ENCODE results near the gene CTDSP1. TPM values are rescaled to one million over a fixed set of nuclear protein-coding genes. Genes with fewer than 3 reads are reported as not detected.

CTDSP1 gene
- polyA plus RNA-seq, 1 donor from 2014 or later: 0.97 TPM

DNA sequence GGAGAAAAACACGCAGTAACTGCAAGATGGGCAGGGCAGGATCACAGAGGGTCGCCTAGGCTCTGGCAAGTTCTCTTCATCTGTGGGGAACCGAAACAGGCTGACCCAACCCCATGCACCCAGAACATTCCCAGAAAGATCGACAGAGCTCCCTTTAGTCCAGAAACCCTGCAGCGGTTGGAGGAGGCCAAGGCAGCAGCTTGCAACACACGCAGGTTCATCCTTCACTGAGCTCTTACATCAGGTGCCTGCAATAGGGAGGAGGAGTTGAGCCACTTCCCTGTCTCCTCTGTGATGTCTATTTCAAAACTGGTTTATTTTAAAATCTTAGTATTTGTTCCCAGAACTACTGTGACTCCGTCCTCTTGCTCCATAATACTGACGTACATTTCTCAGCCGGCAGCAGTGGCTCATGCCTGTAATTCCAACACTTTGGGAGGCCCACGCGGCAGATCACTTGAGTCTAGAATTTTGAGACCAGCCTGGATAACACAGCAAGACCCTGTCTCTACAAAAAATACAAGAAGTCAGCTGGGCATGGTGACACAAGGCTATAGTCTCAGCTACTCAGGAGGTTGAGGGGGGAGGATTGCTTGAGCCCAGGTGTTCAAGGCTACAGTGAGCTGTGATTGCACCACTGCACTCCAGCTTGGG, 29.1 kb upstream of the CTDSP1 start:
- Histone ChIP-seq H3K9me2 (ENCODE audit: insufficient read depth, low read length) (no peaks in the 10 kb centered on the region), H3K9ac (ENCODE audit: low read length) (no peak overlapping the region), H4K20me1 (ENCODE audit: insufficient read depth) (no peaks in the 10 kb centered on the region), H3K4me3 (ENCODE audit: low read length) (no peak overlapping the region), H3F3A (ENCODE audit: insufficient read depth, low read length, poor library complexity, severe bottlenecking) (no peaks in the 10 kb centered on the region), H2AFZ (ENCODE audit: low read depth, low read length) (no peak overlapping the region), H3K79me2 (replicated peaks; ENCODE audit: insufficient read depth, low read length) (no peaks in the 10 kb centered on the region), H3K27me3 (ENCODE audit: insufficient read depth, low read depth, low read length) (peaks cover 9% of the 10 kb centered on the region), H3K4me2 (ENCODE audit: low read length) (no peak overlapping the region), H3K27ac (ENCODE audit: low read length) (no peak overlapping the region), H3K9me3 (ENCODE audit: low read length) (no peaks in the 10 kb centered on the region), H3K36me3 (ENCODE audit: insufficient read depth, low read length) (no peaks in the 10 kb centered on the region)
- TF ChIP-seq POLR2AphosphoS5 (IDR thresholded peaks at IDR 0.05) (no peak), MXI1 (conservative IDR thresholded peaks at IDR 0.05; ENCODE audit: poor library complexity, severe bottlenecking) (no peak), TAF1 (IDR thresholded peaks at IDR 0.05; ENCODE audit: low read depth) (no peak), CTCF (IDR thresholded peaks at IDR 0.05; ENCODE audit: poor library complexity, severe bottlenecking) (no peak), RAD21 (conservative IDR thresholded peaks at IDR 0.05) (no peak), EZH2 (IDR thresholded peaks at IDR 0.05; ENCODE audit: borderline replicate concordance, insufficient read depth, low read length, poor library complexity, severe bottlenecking) (no peak), EP300 (conservative IDR thresholded peaks at IDR 0.05; ENCODE audit: poor library complexity, severe bottlenecking) (no peak), SMC3 (conservative IDR thresholded peaks at IDR 0.05; ENCODE audit: poor library complexity) (no peak)
- TF ChIP-seq, protein P1, sequence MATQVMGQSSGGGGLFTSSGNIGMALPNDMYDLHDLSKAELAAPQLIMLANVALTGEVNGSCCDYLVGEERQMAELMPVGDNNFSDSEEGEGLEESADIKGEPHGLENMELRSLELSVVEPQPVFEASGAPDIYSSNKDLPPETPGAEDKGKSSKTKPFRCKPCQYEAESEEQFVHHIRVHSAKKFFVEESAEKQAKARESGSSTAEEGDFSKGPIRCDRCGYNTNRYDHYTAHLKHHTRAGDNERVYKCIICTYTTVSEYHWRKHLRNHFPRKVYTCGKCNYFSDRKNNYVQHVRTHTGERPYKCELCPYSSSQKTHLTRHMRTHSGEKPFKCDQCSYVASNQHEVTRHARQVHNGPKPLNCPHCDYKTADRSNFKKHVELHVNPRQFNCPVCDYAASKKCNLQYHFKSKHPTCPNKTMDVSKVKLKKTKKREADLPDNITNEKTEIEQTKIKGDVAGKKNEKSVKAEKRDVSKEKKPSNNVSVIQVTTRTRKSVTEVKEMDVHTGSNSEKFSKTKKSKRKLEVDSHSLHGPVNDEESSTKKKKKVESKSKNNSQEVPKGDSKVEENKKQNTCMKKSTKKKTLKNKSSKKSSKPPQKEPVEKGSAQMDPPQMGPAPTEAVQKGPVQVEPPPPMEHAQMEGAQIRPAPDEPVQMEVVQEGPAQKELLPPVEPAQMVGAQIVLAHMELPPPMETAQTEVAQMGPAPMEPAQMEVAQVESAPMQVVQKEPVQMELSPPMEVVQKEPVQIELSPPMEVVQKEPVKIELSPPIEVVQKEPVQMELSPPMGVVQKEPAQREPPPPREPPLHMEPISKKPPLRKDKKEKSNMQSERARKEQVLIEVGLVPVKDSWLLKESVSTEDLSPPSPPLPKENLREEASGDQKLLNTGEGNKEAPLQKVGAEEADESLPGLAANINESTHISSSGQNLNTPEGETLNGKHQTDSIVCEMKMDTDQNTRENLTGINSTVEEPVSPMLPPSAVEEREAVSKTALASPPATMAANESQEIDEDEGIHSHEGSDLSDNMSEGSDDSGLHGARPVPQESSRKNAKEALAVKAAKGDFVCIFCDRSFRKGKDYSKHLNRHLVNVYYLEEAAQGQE (IDR thresholded peaks at IDR 0.05; ENCODE audit: borderline replicate concordance): no peak

- Histone ChIP-seq H2AFZ (ENCODE audit: low read depth, low read length) (no peak overlapping the region), H3K4me2 (ENCODE audit: low read length) (no peak overlapping the region), H3K36me3 (ENCODE audit: insufficient read depth, low read length) (no peaks in the 10 kb centered on the region), H3K27me3 (ENCODE audit: insufficient read depth, low read depth, low read length) (peaks cover 9% of the 10 kb centered on the region), H3K9me3 (ENCODE audit: low read length) (no peaks in the 10 kb centered on the region), H3F3A (ENCODE audit: insufficient read depth, low read length, poor library complexity, severe bottlenecking) (no peaks in the 10 kb centered on the region), H3K79me2 (replicated peaks; ENCODE audit: insufficient read depth, low read length) (no peaks in the 10 kb centered on the region), H3K9me2 (ENCODE audit: insufficient read depth, low read length) (no peaks in the 10 kb centered on the region), H4K20me1 (ENCODE audit: insufficient read depth) (no peaks in the 10 kb centered on the region), H3K9ac (ENCODE audit: low read length) (no peak overlapping the region), H3K4me3 (ENCODE audit: low read length) (no peak overlapping the region), H3K27ac (ENCODE audit: low read length) (no peak overlapping the region)
- TF ChIP-seq SMC3 (conservative IDR thresholded peaks at IDR 0.05; ENCODE audit: poor library complexity): no peak
- TF ChIP-seq POLR2AphosphoS5 (IDR thresholded peaks at IDR 0.05): no peak
- TF ChIP-seq EP300 (conservative IDR thresholded peaks at IDR 0.05; ENCODE audit: poor library complexity, severe bottlenecking): no peak
- no peak for TF ChIP-seq TAF1 (IDR thresholded peaks at IDR 0.05; ENCODE audit: low read depth)
- TF ChIP-seq EZH2 (IDR thresholded peaks at IDR 0.05; ENCODE audit: borderline replicate concordance, insufficient read depth, low read length, poor library complexity, severe bottlenecking): no peak
- no peak for TF ChIP-seq RAD21 (conservative IDR thresholded peaks at IDR 0.05)
- TF ChIP-seq, protein P1 (IDR thresholded peaks at IDR 0.05; ENCODE audit: borderline replicate concordance): no peak
- TF ChIP-seq MXI1 (conservative IDR thresholded peaks at IDR 0.05; ENCODE audit: poor library complexity, severe bottlenecking): no peak
- no peak for TF ChIP-seq CTCF (IDR thresholded peaks at IDR 0.05; ENCODE audit: poor library complexity, severe bottlenecking)
These were observed 27.7 kb upstream of the CTDSP1 start for GRCh38 chr2:218371983-218372350.
